SKM-1 (cell line): ENCODE results near the gene ARID1B.

ENCODE experiments used
- DNase-seq: peaks from one replicate; lab custom pipeline; 2025; ENCODE audit not compliant: unreplicated experiment; lab: John Stamatoyannopoulos, UW

ARID1B gene

GRCh38 chr6:156954816-156955215 is 177.6 kb downstream of the ARID1B start:
- no peak for DNase-seq

- no peak for DNase-seq
Observed at GRCh38 chr6:156955494-156956183, 178.5 kb downstream of the ARID1B start.

- DNase-seq: no peak
Observed at GRCh38 chr6:156956286-156956685, 179.1 kb downstream of the ARID1B start.

GRCh38 chr6:156957931-156958547 is 180.9 kb downstream of the ARID1B start:
- DNase-seq: no peak

GRCh38 chr6:156960525-156960924 is 183.3 kb downstream of the ARID1B start:
- no peak for DNase-seq

GRCh38 chr6:156961282-156961892 is 184.2 kb downstream of the ARID1B start:
- DNase-seq: no peak

- no peak for DNase-seq
Observed at GRCh38 chr6:156963712-156964700, 186.8 kb downstream of the ARID1B start.

GRCh38 chr6:156967852-156968251 is 190.7 kb downstream of the ARID1B start:
- no peak for DNase-seq

GRCh38 chr6:156969233-156969632 is 192.1 kb downstream of the ARID1B start:
- no peak for DNase-seq

GRCh38 chr6:156970595-156971112 is 193.5 kb downstream of the ARID1B start:
- DNase-seq: no peak

- DNase-seq: no peak
Observed at GRCh38 chr6:156971153-156971885, 194.1 kb downstream of the ARID1B start.

- no peak for DNase-seq
Observed at GRCh38 chr6:156972145-156972544, 195.0 kb downstream of the ARID1B start.

- DNase-seq: no peak
Observed at GRCh38 chr6:156974830-156975261, 197.7 kb downstream of the ARID1B start.

GRCh38 chr6:156975414-156975813 is 198.2 kb downstream of the ARID1B start:
- no peak for DNase-seq

GRCh38 chr6:156976216-156977127 is 199.3 kb downstream of the ARID1B start:
- DNase-seq: no peak

GRCh38 chr6:156977527-156978291 is 200.5 kb downstream of the ARID1B start:
- DNase-seq: no peak

- DNase-seq: no peak
Observed at GRCh38 chr6:156978948-156979347, 201.8 kb downstream of the ARID1B start.

- DNase-seq: no peak
Observed at GRCh38 chr6:156980515-156980914, 203.3 kb downstream of the ARID1B start.
